ENCODE measurements around the gene ZNF710. TPM values are rescaled to one million over a fixed set of nuclear protein-coding genes. Genes with fewer than 3 reads are reported as not detected.

Gene ZNF710
- total RNA-seq, 1 donor from 2014 or later, result 24.2 TPM

DNA sequence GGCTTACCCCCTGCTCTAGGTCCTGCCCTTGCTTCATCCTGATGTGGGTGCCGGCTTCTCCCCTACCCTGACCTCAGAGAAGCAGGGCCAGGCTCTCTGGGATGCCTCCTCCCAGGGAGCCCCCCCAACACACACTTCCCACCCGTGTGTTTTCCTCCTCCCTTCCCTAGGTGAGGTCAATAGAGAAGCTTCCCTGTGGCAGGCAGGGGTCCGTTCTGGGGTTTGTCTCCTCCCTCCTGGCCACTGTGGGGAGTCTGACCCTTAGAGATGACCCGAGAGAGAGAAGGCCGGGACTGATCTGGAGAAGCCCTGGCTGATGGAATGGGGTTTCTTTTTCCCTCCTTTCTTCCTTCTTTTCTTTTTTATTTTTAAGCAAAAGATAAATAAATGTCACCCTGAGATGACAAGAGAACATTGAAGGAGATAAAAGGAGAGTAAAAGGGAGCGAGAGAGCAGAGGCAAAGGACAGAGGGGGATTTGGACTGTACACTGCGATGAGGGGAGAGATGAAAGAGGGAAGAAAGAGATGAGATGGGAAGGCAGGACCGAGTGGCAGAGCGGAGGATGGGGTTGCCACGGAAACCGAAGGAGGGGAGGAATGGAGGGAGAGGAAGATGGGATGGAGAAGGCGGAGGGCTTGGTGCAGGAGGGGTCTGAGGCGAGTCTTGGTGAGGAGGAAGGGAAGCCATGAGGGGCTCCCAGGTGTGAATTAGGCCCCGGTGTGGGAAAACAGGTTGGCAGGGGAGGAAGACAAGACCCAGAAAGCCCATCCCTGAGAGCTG is 52.8 kb downstream of the ZNF710 start:
- no peak overlapping the region for H3K27ac Mint-ChIP-seq (ENCODE audit: unreplicated experiment)

DNA sequence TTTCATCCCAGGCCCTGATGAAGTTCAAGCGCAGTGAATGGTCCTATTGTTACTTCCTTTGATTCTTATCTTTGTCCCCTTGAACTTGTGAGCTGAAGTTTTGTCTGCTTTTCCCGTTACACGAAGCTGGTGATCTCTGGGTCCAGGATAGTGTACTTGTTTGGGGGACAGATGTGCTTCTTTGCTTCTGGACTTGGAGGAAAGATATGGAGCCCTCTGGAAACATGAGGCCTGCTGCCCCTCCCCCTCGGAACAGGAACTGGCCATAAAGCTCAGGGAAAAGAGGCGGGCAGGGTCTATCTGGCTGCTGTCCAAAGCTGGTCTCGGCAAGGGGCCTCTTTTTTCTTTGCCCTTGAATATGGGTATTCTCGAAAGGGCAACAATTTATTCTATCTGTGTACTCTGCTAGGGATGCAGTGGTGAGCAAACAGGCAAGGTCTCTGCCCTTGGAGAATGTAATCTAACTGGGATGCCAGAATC is 53.5 kb downstream of the ZNF710 start:
- DNase-seq (ENCODE audit: extremely low spot score, unreplicated experiment), result no peak
- peaks cover 22% of the 10 kb centered on the region for H3K4me1 Mint-ChIP-seq (ENCODE audit: unreplicated experiment)
- no peaks in the 10 kb centered on the region for H3K27me3 Mint-ChIP-seq (ENCODE audit: unreplicated experiment)
- H3K36me3 Mint-ChIP-seq (ENCODE audit: unreplicated experiment), result no peaks in the 10 kb centered on the region
- no peak overlapping the region for H3K27ac Mint-ChIP-seq (ENCODE audit: unreplicated experiment)
- TF ChIP-seq, protein P1, sequence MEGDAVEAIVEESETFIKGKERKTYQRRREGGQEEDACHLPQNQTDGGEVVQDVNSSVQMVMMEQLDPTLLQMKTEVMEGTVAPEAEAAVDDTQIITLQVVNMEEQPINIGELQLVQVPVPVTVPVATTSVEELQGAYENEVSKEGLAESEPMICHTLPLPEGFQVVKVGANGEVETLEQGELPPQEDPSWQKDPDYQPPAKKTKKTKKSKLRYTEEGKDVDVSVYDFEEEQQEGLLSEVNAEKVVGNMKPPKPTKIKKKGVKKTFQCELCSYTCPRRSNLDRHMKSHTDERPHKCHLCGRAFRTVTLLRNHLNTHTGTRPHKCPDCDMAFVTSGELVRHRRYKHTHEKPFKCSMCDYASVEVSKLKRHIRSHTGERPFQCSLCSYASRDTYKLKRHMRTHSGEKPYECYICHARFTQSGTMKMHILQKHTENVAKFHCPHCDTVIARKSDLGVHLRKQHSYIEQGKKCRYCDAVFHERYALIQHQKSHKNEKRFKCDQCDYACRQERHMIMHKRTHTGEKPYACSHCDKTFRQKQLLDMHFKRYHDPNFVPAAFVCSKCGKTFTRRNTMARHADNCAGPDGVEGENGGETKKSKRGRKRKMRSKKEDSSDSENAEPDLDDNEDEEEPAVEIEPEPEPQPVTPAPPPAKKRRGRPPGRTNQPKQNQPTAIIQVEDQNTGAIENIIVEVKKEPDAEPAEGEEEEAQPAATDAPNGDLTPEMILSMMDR (IDR thresholded peaks at IDR 0.05), result no peak
- H3K9me3 Mint-ChIP-seq (ENCODE audit: unreplicated experiment), result no peaks in the 10 kb centered on the region
- H3K4me3 Mint-ChIP-seq (ENCODE audit: unreplicated experiment), result no peak overlapping the region

More for the DNA sequence above, 52.8 kb downstream of the ZNF710 start:
- no peak for DNase-seq (ENCODE audit: extremely low spot score, unreplicated experiment)
- peaks cover 14% of the 10 kb centered on the region for H3K4me1 Mint-ChIP-seq (ENCODE audit: unreplicated experiment)
- no peaks in the 10 kb centered on the region for H3K9me3 Mint-ChIP-seq (ENCODE audit: unreplicated experiment)
- no peaks in the 10 kb centered on the region for H3K27me3 Mint-ChIP-seq (ENCODE audit: unreplicated experiment)
- TF ChIP-seq, protein P1 (IDR thresholded peaks at IDR 0.05), result no peak
- no peak overlapping the region for H3K4me3 Mint-ChIP-seq (ENCODE audit: unreplicated experiment)
- H3K36me3 Mint-ChIP-seq (ENCODE audit: unreplicated experiment), result no peaks in the 10 kb centered on the region

DNA sequence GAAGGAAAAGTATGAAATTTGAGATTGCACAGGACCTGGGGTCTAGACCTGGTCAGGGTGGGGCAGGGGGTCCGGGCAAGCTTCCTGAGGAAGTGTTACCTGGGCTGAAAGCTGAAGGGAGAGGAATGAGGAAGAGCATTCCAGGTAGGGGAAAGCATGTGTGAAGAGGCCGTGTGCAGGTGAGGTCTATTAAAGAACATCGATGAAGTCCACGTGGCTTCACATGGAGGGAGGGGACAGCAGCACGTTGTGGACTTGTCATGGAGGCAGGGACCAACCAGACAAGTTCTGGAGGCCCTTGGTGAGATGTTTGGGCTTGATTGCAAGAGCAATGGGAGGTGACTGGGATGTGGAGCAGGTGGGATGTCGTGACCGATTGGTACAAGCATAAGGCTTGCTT is 54.1 kb downstream of the ZNF710 start:
- no peak overlapping the region for H3K4me3 Mint-ChIP-seq (ENCODE audit: unreplicated experiment)
- peaks cover 26% of the 10 kb centered on the region for H3K4me1 Mint-ChIP-seq (ENCODE audit: unreplicated experiment)
- H3K27ac Mint-ChIP-seq (ENCODE audit: unreplicated experiment), result no peak overlapping the region
- no peaks in the 10 kb centered on the region for H3K9me3 Mint-ChIP-seq (ENCODE audit: unreplicated experiment)
- DNase-seq (ENCODE audit: extremely low spot score, unreplicated experiment), result no peak
- H3K27me3 Mint-ChIP-seq (ENCODE audit: unreplicated experiment), result no peaks in the 10 kb centered on the region
- TF ChIP-seq, protein P1 (IDR thresholded peaks at IDR 0.05), result no peak
- no peaks in the 10 kb centered on the region for H3K36me3 Mint-ChIP-seq (ENCODE audit: unreplicated experiment)

DNA sequence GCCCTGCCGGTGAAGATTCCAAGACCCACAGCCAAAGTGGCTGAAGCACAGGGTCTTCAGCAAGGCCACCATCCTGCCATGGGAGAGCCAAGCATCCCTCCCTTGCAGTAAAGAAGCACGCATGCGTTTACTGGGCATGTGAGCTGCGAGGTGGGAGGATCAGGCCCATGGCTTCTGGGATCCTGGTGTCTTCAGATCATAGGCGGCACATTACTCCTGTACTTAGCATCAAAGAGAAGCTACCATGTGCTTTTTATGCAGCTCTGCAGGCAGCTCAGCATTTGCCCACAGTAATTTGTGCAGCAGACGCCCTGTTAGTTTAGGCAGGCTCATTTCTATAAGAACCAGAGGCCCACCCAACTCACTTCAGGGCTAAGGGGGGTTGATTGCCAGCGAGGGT is 55.4 kb downstream of the ZNF710 start:
- Mint-ChIP-seq H3K27ac (ENCODE audit: unreplicated experiment) (no peak overlapping the region), H3K27me3 (ENCODE audit: unreplicated experiment) (no peaks in the 10 kb centered on the region), H3K36me3 (ENCODE audit: unreplicated experiment) (no peaks in the 10 kb centered on the region), H3K4me1 (ENCODE audit: unreplicated experiment) (peaks cover 28% of the 10 kb centered on the region), H3K4me3 (ENCODE audit: unreplicated experiment) (no peak overlapping the region), H3K9me3 (ENCODE audit: unreplicated experiment) (no peaks in the 10 kb centered on the region)
- DNase-seq (ENCODE audit: extremely low spot score, unreplicated experiment), result no peak
- TF ChIP-seq, protein P1 (IDR thresholded peaks at IDR 0.05), result no peak

DNA sequence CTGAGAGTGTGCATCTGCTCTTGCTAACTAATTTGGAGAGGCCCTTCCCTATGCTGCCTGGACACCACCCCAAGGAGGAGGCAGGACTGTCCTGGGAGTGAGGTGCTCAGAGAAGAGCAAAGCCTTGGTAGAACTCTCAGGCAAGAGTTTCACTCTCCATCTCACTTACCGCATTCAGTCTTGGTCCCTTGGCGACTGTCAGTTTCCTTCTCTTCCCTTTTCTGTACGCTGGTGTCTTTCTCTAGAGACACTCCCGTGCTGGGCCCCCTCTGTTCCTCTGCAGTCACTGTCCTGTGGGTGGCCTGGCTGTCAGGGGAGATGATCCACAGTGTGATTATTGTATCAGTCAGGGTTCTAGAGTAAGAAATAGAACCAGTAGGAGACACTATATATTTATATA is 57.2 kb downstream of the ZNF710 start:
- Mint-ChIP-seq H3K27ac (ENCODE audit: unreplicated experiment) (no peak overlapping the region), H3K9me3 (ENCODE audit: unreplicated experiment) (no peaks in the 10 kb centered on the region), H3K36me3 (ENCODE audit: unreplicated experiment) (no peaks in the 10 kb centered on the region), H3K4me1 (ENCODE audit: unreplicated experiment) (peaks cover 40% of the 10 kb centered on the region), H3K27me3 (ENCODE audit: unreplicated experiment) (no peaks in the 10 kb centered on the region), H3K4me3 (ENCODE audit: unreplicated experiment) (no peak overlapping the region)
- TF ChIP-seq, protein P1 (IDR thresholded peaks at IDR 0.05), result no peak
- DNase-seq (ENCODE audit: extremely low spot score, unreplicated experiment), result no peak

Data from osteocyte (in vitro differentiated cells).